K562 (cell line): ENCODE measurements around the gene TAP2. TPM values are rescaled to one million over a fixed set of nuclear protein-coding genes. Genes with fewer than 3 reads are reported as not detected.
A peak's percentile ranks its signal among the peaks of the same experiment; 100 is the strongest.

Experiments used
- ATAC-seq: fragments of 200-7000 bp; cut with Tn5 transposase; 3 replicates; pipeline ENCODE4 v1.9.1; 2020; ENCODE audit warnings: moderate library complexity
- BruUV-seq: library from RNA; stranded (reverse); fragments of 400-500 nt; replicated peaks from 2 replicates; lab custom pipeline; 2021; lab: Mats Ljungman, UMichigan
- CTCF ChIA-PET: fragments of 300-600 bp; formaldehyde crosslinking; extraction: SDS; loops from one replicate; lab custom pipeline; 2021; ENCODE audit warnings: low intra/inter-chr PET ratio; lab: Yijun Ruan, JAX
- POLR2A ChIA-PET: fragments of 300-600, 350-650 bp; sonication (Branson Sonifier 250); formaldehyde crosslinking; extraction: SDS; loops from one replicate; lab custom pipeline; 2021; ENCODE audit warnings: antibody characterized with exemption, inconsistent platforms; lab: Yijun Ruan, JAX
- DNase-seq, 4 experiments: peaks; one replicate each; pipeline versions ENCODE4 v3.0.0 to v3.0.0-alpha.2; 2011 to 2018; ENCODE audit warnings: low spot score in 3 of 4, mixed read lengths in 3 of 4; ENCODE audit errors: extremely low read depth in 1 of 4
- FAIRE-seq: peaks from 2 replicates; lab custom pipeline; 2011; peaks lifted over from hg19 to GRCh38; lab: Jason Lieb, UNC
- H2AFZ ChIP-seq: 2 replicates; pipeline ENCODE4 v1.6.0; 2011; ENCODE audit warnings: low read depth, low read length, control low read depth, inconsistent platforms
- H3K27ac ChIP-seq: fragments of 200-600 bp; 3 replicates; pipeline ENCODE4 v1.8.0; 2011; ENCODE audit warnings: low read depth, mild to moderate bottlenecking, control low read depth, inconsistent platforms, low read length, moderate library complexity, mixed read lengths; ENCODE audit errors: extremely low read depth
- H3K27me3 ChIP-seq, 2 experiments: fragments of 300-600 bp in 1 of 2; 2 replicates in 1 of 2; 3 replicates in 1 of 2; pipeline versions ENCODE4 v1.6.0 to v1.8.0; 2011; ENCODE audit warnings: inconsistent platforms in 2 of 2, low read length in 2 of 2, mild to moderate bottlenecking in 1 of 2, mixed read lengths in 1 of 2, moderate library complexity in 1 of 2; ENCODE audit not compliant: control insufficient read depth in 2 of 2, insufficient read depth in 2 of 2
- H3K36me3 ChIP-seq: fragments of 300-600 bp; 3 replicates; pipeline ENCODE4 v1.8.0; 2011; ENCODE audit warnings: mild to moderate bottlenecking, low read length, inconsistent platforms; ENCODE audit not compliant: control insufficient read depth, insufficient read depth
- H3K4me1 ChIP-seq, 2 experiments: fragments of 200-600 bp in 1 of 2; replicated peaks in 1 of 2; 2 replicates in 1 of 2; 3 replicates in 1 of 2; pipeline versions ENCODE4 v1.5.1 to v1.8.0; 2011; ENCODE audit warnings: inconsistent platforms in 2 of 2, low read length in 2 of 2, mild to moderate bottlenecking in 1 of 2, mixed read lengths in 1 of 2, moderate library complexity in 1 of 2; ENCODE audit not compliant: control insufficient read depth in 2 of 2, insufficient read depth in 2 of 2
- H3K4me2 ChIP-seq: 2 replicates; pipeline ENCODE4 v1.6.1; 2011; ENCODE audit warnings: low read length, control low read depth, inconsistent platforms, mixed read lengths; ENCODE audit not compliant: insufficient read depth
- H3K4me3 ChIP-seq: fragments of 200-600 bp; sonication (generic), shearing (Covaris generic); 2 replicates; pipeline ENCODE4 v1.5.1; 2016; ENCODE audit warnings: control low read depth, inconsistent platforms
- H3K79me2 ChIP-seq: fragments of 200-600 bp; 3 replicates; pipeline ENCODE4 v1.8.0; 2011; ENCODE audit warnings: low read length, inconsistent platforms; ENCODE audit not compliant: control insufficient read depth, insufficient read depth
- H3K9ac ChIP-seq, 2 experiments: 2 replicates each; pipeline versions ENCODE4 v1.6.0 to v1.6.1; 2011; ENCODE audit warnings: low read depth in 2 of 2, low read length in 2 of 2, control low read depth in 1 of 2, inconsistent platforms in 1 of 2, mild to moderate bottlenecking in 1 of 2, mixed read lengths in 1 of 2; ENCODE audit not compliant: insufficient read depth in 1 of 2
- H3K9me1 ChIP-seq: one replicate; pipeline ENCODE4 v1.6.0; 2011; ENCODE audit warnings: inconsistent platforms, mild to moderate bottlenecking, low read length, moderate library complexity; ENCODE audit not compliant: control insufficient read depth, insufficient read depth
- H3K9me3 ChIP-seq: replicated peaks from 2 replicates; pipeline ENCODE4 v1.5.1; 2011; ENCODE audit warnings: low read depth, low read length, inconsistent platforms; ENCODE audit not compliant: control insufficient read depth, insufficient read depth
- H4K20me1 ChIP-seq: replicated peaks from 2 replicates; pipeline ENCODE4 v1.6.1; 2011; ENCODE audit warnings: low read length, inconsistent platforms, mixed read lengths; ENCODE audit not compliant: control insufficient read depth, insufficient read depth
- RFX1 ChIP-seq: fragments of 450-650 bp; IDR thresholded peaks from 2 replicates; pipeline ENCODE4 v1.6.1; 2016; ENCODE audit warnings: mild to moderate bottlenecking, moderate library complexity
- SIN3B ChIP-seq: fragments of 450-650 bp; IDR thresholded peaks from 2 replicates; pipeline ENCODE4 v1.6.1; 2017; ENCODE audit warnings: low read depth, mild to moderate bottlenecking, moderate library complexity
- WGBS: fragments of 100-300 bp; shearing (Covaris generic); methylation state at CpG from one replicate; pipeline ENCODE4 v1.1.6; 2016; ENCODE audit warnings: low coverage, mixed read lengths; ENCODE audit not compliant: insufficient coverage; ENCODE audit errors: missing lambda C conversion rate; 5-methylcytosine and 5-hydroxymethylcytosine counted together
- in situ Hi-C: fragments of 300-500 bp; cut with MboI; formaldehyde crosslinking; loops from 4 replicates; pipeline ENCODE4 v1.15.0; 2018; ENCODE audit warnings: inconsistent platforms, mixed read lengths
- intact Hi-C: fragments of 100-400 bp; cut with micrococcal nuclease; formaldehyde crosslinking; loops from 2 replicates; pipeline ENCODE4 v1.14.2; 2022
- polyA plus RNA-seq, 8 experiments: library from polyadenylated mRNA; depleted of rRNA in 4 of 8; stranded (reverse) in 5 of 8; unstranded in 3 of 8; fragments of >200 nt; fragmentation: Nextera tagmentation in 2 of 8; fragmentation: Illumina TruSeq in 1 of 8; extraction: Ambion mirVana in 2 of 8; extraction: Trizol in 1 of 8; gene quantifications; 2 replicates each; pipeline versions ENCODE4 v1.2.1 to v1.2.3, GENCODE V29; 2011 to 2014; ENCODE audit warnings: inconsistent platforms in 1 of 8, missing spikeins in 1 of 8
- total RNA-seq, 7 experiments: library from RNA; depleted of rRNA in 6 of 7; stranded (reverse); fragments of >200 nt in 6 of 7; fragmentation: Illumina TruSeq in 2 of 7; extraction: Trizol in 2 of 7; gene quantifications; 2 replicates each; pipeline versions ENCODE4 v1.2.1 to v1.2.3, GENCODE V29; 2011 to 2021; ENCODE audit warnings: low replicate concordance in 1 of 7
- TF ChIP-seq, protein P1 (sequence below): sonication (generic); formaldehyde crosslinking; IDR thresholded peaks from 2 replicates; pipeline ENCODE4 v1.8.1; 2023; ENCODE audit warnings: mild to moderate bottlenecking, missing genetic modification reagents

TAP2 gene
- total and polyA plus RNA-seq, 9 of the 15 experiments (the other 6 are each of a cell fraction or from before 2014, with no cell fraction given) = 2.0 to 53.5 (median 19.6) TPM

DNA sequence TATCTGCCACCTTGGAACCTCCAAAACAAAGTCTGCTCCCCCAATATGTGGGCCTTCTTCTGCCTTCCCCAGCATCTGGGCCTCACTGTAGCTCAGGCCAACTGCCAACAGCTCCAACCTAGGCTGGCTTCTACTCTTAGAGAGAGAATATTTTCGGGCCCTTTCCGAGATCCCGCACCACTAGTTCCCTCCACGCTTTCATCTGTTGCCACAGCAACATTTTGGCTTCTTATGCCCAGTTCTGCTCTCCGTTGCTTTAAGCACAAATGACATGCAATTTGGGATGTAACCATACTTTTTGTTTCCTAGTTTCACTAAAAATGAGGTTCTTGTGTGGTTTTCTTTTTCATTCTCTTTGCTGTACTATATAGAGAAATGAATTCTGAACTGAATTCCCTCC is 49.1 kb upstream of the TAP2 start:
- TF ChIP-seq SIN3B (no peak), RFX1 (peak; percentile 34; the same call in 1 of the 2 replicates)
- TF ChIP-seq, protein P1, sequence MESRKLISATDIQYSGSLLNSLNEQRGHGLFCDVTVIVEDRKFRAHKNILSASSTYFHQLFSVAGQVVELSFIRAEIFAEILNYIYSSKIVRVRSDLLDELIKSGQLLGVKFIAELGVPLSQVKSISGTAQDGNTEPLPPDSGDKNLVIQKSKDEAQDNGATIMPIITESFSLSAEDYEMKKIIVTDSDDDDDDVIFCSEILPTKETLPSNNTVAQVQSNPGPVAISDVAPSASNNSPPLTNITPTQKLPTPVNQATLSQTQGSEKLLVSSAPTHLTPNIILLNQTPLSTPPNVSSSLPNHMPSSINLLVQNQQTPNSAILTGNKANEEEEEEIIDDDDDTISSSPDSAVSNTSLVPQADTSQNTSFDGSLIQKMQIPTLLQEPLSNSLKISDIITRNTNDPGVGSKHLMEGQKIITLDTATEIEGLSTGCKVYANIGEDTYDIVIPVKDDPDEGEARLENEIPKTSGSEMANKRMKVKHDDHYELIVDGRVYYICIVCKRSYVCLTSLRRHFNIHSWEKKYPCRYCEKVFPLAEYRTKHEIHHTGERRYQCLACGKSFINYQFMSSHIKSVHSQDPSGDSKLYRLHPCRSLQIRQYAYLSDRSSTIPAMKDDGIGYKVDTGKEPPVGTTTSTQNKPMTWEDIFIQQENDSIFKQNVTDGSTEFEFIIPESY (CRISPR knock-in tag) = no peak
- in situ Hi-C loops = loop anchor here (5.0 kb wide), 1 partner anchor 100 kb away; no protein-coding TSS in a partner anchor
- CTCF ChIA-PET = interaction anchor here (0.5 to 4.0 kb wide), 3 partner anchors 77 to 604 kb away, joined by 3 to 84 read pairs (median 3); no protein-coding TSS in a partner anchor

More for the DNA sequence above, 49.1 kb upstream of the TAP2 start:
- Histone ChIP-seq H3K4me1 (no peaks in the 10 kb centered on the region), H3K36me3 (no peaks in the 10 kb centered on the region), H3K79me2 (no peaks in the 10 kb centered on the region), H3K9ac (no peak overlapping the region), H3K9me1 (no peaks in the 10 kb centered on the region), H3K9me3 (no peaks in the 10 kb centered on the region), H4K20me1 (no peaks in the 10 kb centered on the region), H3K27ac (no peak overlapping the region), H3K4me3 (no peak overlapping the region), H3K4me2 (no peak overlapping the region), H2AFZ (no peak overlapping the region), H3K27me3 (peaks cover 8 to 9% of the 10 kb centered on the region in 2 experiments; a peak in 3 of 5 replicates)
- no peak for FAIRE-seq
- no TSS peak for BruUV-seq
- intact Hi-C loops = loop anchor here (5.0 to 10.0 kb wide), 2 partner anchors 60 to 207 kb away; no protein-coding TSS in a partner anchor
- POLR2A ChIA-PET = interaction anchor here (1.5 kb wide), 1 partner anchor 84 kb away, joined by 5 read pairs; no protein-coding TSS in a partner anchor
- ATAC-seq = no peak
- DNase-seq = no peak
- 0% methylated on average over 5 of the region's 5 CpGs for WGBS
